SK-N-SH (cell line): ENCODE measurements around the gene ADH5. TPM values are rescaled to one million over a fixed set of nuclear protein-coding genes. Genes with fewer than 3 reads are reported as not detected.

ENCODE experiments used
- CTCF ChIA-PET: fragments of 300-600, 350-600 bp; formaldehyde crosslinking; extraction: SDS; loops from one replicate; lab custom pipeline; 2021; lab: Yijun Ruan, JAX
- POLR2A ChIA-PET: fragments of 350-600 bp; sonication (Branson Sonifier 250); formaldehyde crosslinking; extraction: SDS; loops from one replicate; lab custom pipeline; 2020; ENCODE audit warnings: antibody characterized with exemption, inconsistent platforms; lab: Yijun Ruan, JAX
- DNase-seq: peaks from one replicate; pipeline ENCODE4 v3.0.0; 2012
- H2AFZ ChIP-seq: fragments of 200-600 bp; sonication (generic); 2 replicates; pipeline ENCODE4 v1.8.1; 2016; ENCODE audit warnings: antibody characterized with exemption, mild to moderate bottlenecking, low read depth
- H3F3A ChIP-seq: fragments of 200-600 bp; sonication (generic); replicated peaks from 2 replicates; pipeline ENCODE3; 2016; ENCODE audit warnings: antibody characterized with exemption, mild to moderate bottlenecking; ENCODE audit not compliant: insufficient read depth
- H3K27ac ChIP-seq, 2 experiments: fragments of 200-500 bp in 1 of 2; fragments of 200-600 bp in 1 of 2; sonication (Bioruptor generic) in 1 of 2; sonication (generic), shearing (Covaris generic) in 1 of 2; 2 replicates each; pipeline versions ENCODE4 v1.5.1 to v1.6.1; 2014 to 2016; ENCODE audit warnings: low read depth in 2 of 2, inconsistent platforms in 1 of 2, low read length in 1 of 2, mild to moderate bottlenecking in 1 of 2, mixed read lengths in 1 of 2
- H3K27me3 ChIP-seq: fragments of 200-600 bp; sonication (generic), shearing (Covaris generic); 2 replicates; pipeline ENCODE4 v1.6.1; 2016; ENCODE audit warnings: mixed run types; ENCODE audit not compliant: insufficient read depth
- H3K36me3 ChIP-seq, 2 experiments: fragments of 200-500 bp in 1 of 2; fragments of 200-600 bp in 1 of 2; sonication (Bioruptor generic) in 1 of 2; sonication (generic) in 1 of 2; replicated peaks in 1 of 2; 2 replicates each; pipeline versions ENCODE3 to v1.5.1; 2014 to 2016; ENCODE audit warnings: low read length in 1 of 2, mild to moderate bottlenecking in 1 of 2; ENCODE audit not compliant: insufficient read depth in 2 of 2, control insufficient read depth in 1 of 2
- H3K4me1 ChIP-seq, 2 experiments: fragments of 200-500 bp in 1 of 2; fragments of 200-600 bp in 1 of 2; sonication (Bioruptor generic) in 1 of 2; sonication (generic), shearing (Covaris generic) in 1 of 2; 2 replicates each; pipeline versions ENCODE4 v1.5.1 to v1.6.1; 2014 to 2016; ENCODE audit warnings: low read depth in 1 of 2, low read length in 1 of 2, mixed run types in 1 of 2; ENCODE audit not compliant: insufficient read depth in 2 of 2, control insufficient read depth in 1 of 2
- H3K4me2 ChIP-seq: fragments of 200-600 bp; sonication (generic), shearing (Covaris generic); 2 replicates; pipeline ENCODE4 v1.6.1; 2017; ENCODE audit warnings: mixed run types
- H3K4me3 ChIP-seq, 2 experiments: fragments of 200-500 bp in 1 of 2; fragments of 200-600 bp in 1 of 2; sonication (Bioruptor generic) in 1 of 2; sonication (generic), shearing (Covaris generic) in 1 of 2; 2 replicates each; pipeline versions ENCODE4 v1.5.1 to v1.8.1; 2014 to 2016; ENCODE audit warnings: low read depth in 2 of 2, inconsistent platforms in 1 of 2, low read length in 1 of 2, mild to moderate bottlenecking in 1 of 2, mixed read lengths in 1 of 2, moderate library complexity in 1 of 2
- H3K79me2 ChIP-seq: fragments of 200-600 bp; sonication (generic); 2 replicates; pipeline ENCODE4 v1.8.1; 2017; ENCODE audit warnings: mild to moderate bottlenecking; ENCODE audit not compliant: insufficient read depth
- H3K9ac ChIP-seq: fragments of 200-600 bp; sonication (generic); 2 replicates; pipeline ENCODE4 v1.6.1; 2017; ENCODE audit warnings: mixed run types
- H3K9me2 ChIP-seq: fragments of 200-600 bp; sonication (generic); 2 replicates; pipeline ENCODE4 v1.6.1; 2017; ENCODE audit warnings: mixed run types
- H3K9me3 ChIP-seq: fragments of 200-600 bp; sonication (generic); 2 replicates; pipeline ENCODE4 v1.6.1; 2017; ENCODE audit warnings: mixed run types, mild to moderate bottlenecking, moderate library complexity
- H4K20me1 ChIP-seq: fragments of 200-600 bp; sonication (generic); 2 replicates; pipeline ENCODE4 v1.6.1; 2017; ENCODE audit warnings: mild to moderate bottlenecking, mixed run types; ENCODE audit not compliant: insufficient read depth
- ELF1 ChIP-seq: IDR thresholded peaks from 2 replicates; pipeline ENCODE4 v1.4.0; 2012
- EZH2phosphoT487 ChIP-seq: fragments of 200-600 bp; sonication (generic); IDR thresholded peaks from 2 replicates; pipeline ENCODE4 v1.6.1; 2017; ENCODE audit warnings: low read depth, mixed run types, mild to moderate bottlenecking, antibody characterized with exemption, moderate library complexity, borderline replicate concordance
- FOXM1 ChIP-seq: IDR thresholded peaks from 2 replicates; pipeline ENCODE4 v1.4.0; 2012; ENCODE audit warnings: low read depth, mild to moderate bottlenecking
- GABPA ChIP-seq: IDR thresholded peaks from 2 replicates; pipeline ENCODE4 v1.4.0; 2012; ENCODE audit warnings: low read depth, mild to moderate bottlenecking
- IRF3 ChIP-seq: fragments of 150-350 bp; IDR thresholded peaks from 2 replicates; pipeline ENCODE4 v1.6.1; 2016; ENCODE audit warnings: mild to moderate bottlenecking, low read depth, low read length
- MXI1 ChIP-seq: IDR thresholded peaks from 2 replicates; pipeline ENCODE4 v1.6.1; 2012; ENCODE audit warnings: mild to moderate bottlenecking, low read depth, low read length, improper control_type of control experiment
- NFIC ChIP-seq: IDR thresholded peaks from 2 replicates; pipeline ENCODE4 v1.4.0; 2012; ENCODE audit warnings: borderline replicate concordance
- NRF1 ChIP-seq: IDR thresholded peaks from 2 replicates; pipeline ENCODE4 v1.6.1; 2012; ENCODE audit warnings: low read depth, mild to moderate bottlenecking, low read length
- POLR2AphosphoS5 ChIP-seq: IDR thresholded peaks from 2 replicates; pipeline ENCODE4 v1.6.1; 2012; ENCODE audit warnings: low read depth, low read length
- RCOR1 ChIP-seq: fragments of 150-350 bp; IDR thresholded peaks from 2 replicates; pipeline ENCODE4 v1.6.1; 2017; ENCODE audit warnings: antibody characterized with exemption, low read length
- REST ChIP-seq: IDR thresholded peaks from 2 replicates; pipeline ENCODE4 v1.6.1; 2012; ENCODE audit warnings: mild to moderate bottlenecking, low read depth, low read length, moderate library complexity
- RXRA ChIP-seq: IDR thresholded peaks from 2 replicates; pipeline ENCODE4 v1.4.0; 2012; ENCODE audit warnings: low read depth, mild to moderate bottlenecking, borderline replicate concordance
- SIN3A ChIP-seq: IDR thresholded peaks from 2 replicates; pipeline ENCODE4 v1.6.1; 2012; ENCODE audit warnings: low read depth, mild to moderate bottlenecking, low read length, moderate library complexity, borderline replicate concordance
- TAF1 ChIP-seq: IDR thresholded peaks from 2 replicates; pipeline ENCODE4 v1.6.1; 2012; ENCODE audit warnings: low read depth, mild to moderate bottlenecking, low read length, moderate library complexity, borderline replicate concordance
- TCF12 ChIP-seq: IDR thresholded peaks from 2 replicates; pipeline ENCODE4 v1.4.0; 2012
- USF2 ChIP-seq: fragments of 150-350 bp; IDR thresholded peaks from 2 replicates; pipeline ENCODE4 v1.6.1; 2017; ENCODE audit warnings: antibody characterized with exemption, low read length, low read depth, borderline replicate concordance
- WGBS: methylation state at CpG from one replicate; pipeline ENCODE4 v1.1.6; 2017; ENCODE audit warnings: low lambda C conversion rate; 5-methylcytosine and 5-hydroxymethylcytosine counted together
- polyA plus RNA-seq, 3 experiments: library from polyadenylated mRNA; depleted of rRNA; stranded (reverse); fragments of >200 nt; gene quantifications; 2 replicates each; pipeline ENCODE4 v1.2.3, GENCODE V29; 2012
- TF ChIP-seq, protein P1 (sequence below): IDR thresholded peaks from 2 replicates; pipeline ENCODE4; 2012
- TF ChIP-seq, protein P2 (sequence below): IDR thresholded peaks from 2 replicates; pipeline ENCODE4 v1.4.0; 2012; ENCODE audit warnings: low read depth

Gene ADH5
- polyA plus RNA-seq, 1 of the 3 experiments (the other 2 are of a cell fraction) = 111 TPM

- H3K9me2 ChIP-seq = no peaks in the 10 kb centered on the region
- TF ChIP-seq FOXM1 (no peak), POLR2AphosphoS5 (no peak), NRF1 (no peak), SIN3A (no peak), GABPA (no peak), RCOR1 (no peak), USF2 (no peak), MXI1 (no peak), ELF1 (no peak), NFIC (no peak), REST (no peak)
- TF ChIP-seq, protein P1, sequence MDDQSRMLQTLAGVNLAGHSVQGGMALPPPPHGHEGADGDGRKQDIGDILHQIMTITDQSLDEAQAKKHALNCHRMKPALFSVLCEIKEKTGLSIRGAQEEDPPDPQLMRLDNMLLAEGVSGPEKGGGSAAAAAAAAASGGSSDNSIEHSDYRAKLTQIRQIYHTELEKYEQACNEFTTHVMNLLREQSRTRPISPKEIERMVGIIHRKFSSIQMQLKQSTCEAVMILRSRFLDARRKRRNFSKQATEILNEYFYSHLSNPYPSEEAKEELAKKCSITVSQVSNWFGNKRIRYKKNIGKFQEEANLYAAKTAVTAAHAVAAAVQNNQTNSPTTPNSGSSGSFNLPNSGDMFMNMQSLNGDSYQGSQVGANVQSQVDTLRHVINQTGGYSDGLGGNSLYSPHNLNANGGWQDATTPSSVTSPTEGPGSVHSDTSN = no peak
- TF ChIP-seq, protein P2, sequence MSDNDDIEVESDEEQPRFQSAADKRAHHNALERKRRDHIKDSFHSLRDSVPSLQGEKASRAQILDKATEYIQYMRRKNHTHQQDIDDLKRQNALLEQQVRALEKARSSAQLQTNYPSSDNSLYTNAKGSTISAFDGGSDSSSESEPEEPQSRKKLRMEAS = no peak
- peaks cover 18% of the 10 kb centered on the region; the same call in 1 of the 2 replicates for H3K9me3 ChIP-seq
- H3K4me1 ChIP-seq = no peaks in the 10 kb centered on the region
- no peak overlapping the region for H3K4me2 ChIP-seq
- H3K9ac ChIP-seq = no peak overlapping the region
- H3K79me2 ChIP-seq = peaks cover 38% of the 10 kb centered on the region
- ChIA-PET POLR2A (no interaction called here), CTCF (interaction anchor here (0.6 kb wide), 1 partner anchor 366 kb away, joined by 3 read pairs; no protein-coding TSS in a partner anchor)
- H4K20me1 ChIP-seq = no peaks in the 10 kb centered on the region
- H2AFZ ChIP-seq = no peak overlapping the region
- no peaks in the 10 kb centered on the region for H3F3A ChIP-seq
- no peaks in the 10 kb centered on the region for H3K27me3 ChIP-seq
- 94% methylated on average over 1 of the region's 1 CpG for WGBS
- H3K4me3 ChIP-seq = no peak overlapping the region
- H3K27ac ChIP-seq = no peak overlapping the region
- no peak for DNase-seq
- peaks cover 39 to 84% of the 10 kb centered on the region in 2 experiments for H3K36me3 ChIP-seq
Measured at GRCh38 chr4:99038213-99038612, 50.4 kb downstream of the ADH5 start.

DNA sequence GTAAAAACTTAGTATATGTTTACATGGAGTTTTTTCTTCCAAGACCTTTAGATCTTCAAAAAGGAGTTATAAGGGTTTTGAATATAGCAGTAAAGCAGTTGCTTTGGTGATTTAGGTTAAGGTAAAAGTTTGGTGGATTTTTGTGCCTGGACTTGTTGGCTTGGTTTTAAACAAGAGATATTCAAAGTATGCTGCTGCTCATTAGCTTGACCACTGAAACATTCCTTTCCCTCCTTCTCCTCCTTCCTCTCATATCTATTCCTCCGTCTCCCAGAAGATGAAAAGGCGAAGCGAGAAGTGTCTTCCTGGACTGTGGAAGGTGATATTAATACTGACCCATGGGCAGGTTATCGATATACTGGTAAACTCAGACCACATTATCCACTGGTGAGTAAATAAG is 54.6 kb downstream of the ADH5 start:
- no peaks in the 10 kb centered on the region for H3K27me3 ChIP-seq
- H3F3A ChIP-seq = no peaks in the 10 kb centered on the region
- H3K27ac ChIP-seq = peak overlapping the region in 1 of 2 experiments; percentile 28; a peak in 2 of 4 replicates
- no peaks in the 10 kb centered on the region for H4K20me1 ChIP-seq
- ChIA-PET CTCF (no interaction called here), POLR2A (no interaction called here)
- peaks cover 41 to 59% of the 10 kb centered on the region in 2 experiments for H3K36me3 ChIP-seq
- no peak overlapping the region for H3K9ac ChIP-seq
- peaks cover 14% of the 10 kb centered on the region; the same call in 1 of the 2 replicates for H3K9me3 ChIP-seq
- no peak overlapping the region for H3K4me2 ChIP-seq
- peaks cover 74% of the 10 kb centered on the region for H3K79me2 ChIP-seq
- no peak overlapping the region for H2AFZ ChIP-seq
- WGBS = 94% methylated on average over 4 of the region's 4 CpGs
- no peak for DNase-seq
- TF ChIP-seq RXRA (no peak), EZH2phosphoT487 (no peak), MXI1 (no peak), TCF12 (no peak), NRF1 (no peak), TAF1 (no peak), IRF3 (no peak)
- TF ChIP-seq, protein P2 = no peak
- H3K4me3 ChIP-seq = no peak overlapping the region
- H3K4me1 ChIP-seq = no peaks in the 10 kb centered on the region; a peak in 2 of 4 replicates
- no peaks in the 10 kb centered on the region for H3K9me2 ChIP-seq
